GM19324 (cell line): Measurements from ENCODE around the gene GNB1L.

Experiments
- ATAC-seq: cut with Tn5 transposase; IDR thresholded peaks from one replicate; pipeline ENCODE4 v1.9.1; 2021; ENCODE audit warnings: mild to moderate bottlenecking, moderate library complexity; ENCODE audit not compliant: unreplicated experiment, low FRiP score

The GNB1L gene

DNA sequence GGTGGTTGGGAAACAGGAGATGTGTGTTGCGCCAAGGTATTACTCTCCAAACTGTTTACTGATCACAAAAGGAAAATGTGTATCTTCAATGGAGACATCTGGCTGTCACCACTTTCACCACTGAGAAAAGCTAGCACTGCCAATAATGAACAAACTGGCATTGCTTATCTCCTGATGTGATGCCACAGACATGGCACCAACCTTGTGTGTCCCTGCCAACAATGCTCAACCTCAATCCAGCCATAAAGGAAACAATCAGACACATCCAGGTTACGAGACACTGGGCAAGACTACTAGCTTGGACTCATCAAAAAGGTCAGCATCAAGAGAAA is 28.1 kb downstream of the GNB1L start:
- ATAC-seq: no peak

DNA sequence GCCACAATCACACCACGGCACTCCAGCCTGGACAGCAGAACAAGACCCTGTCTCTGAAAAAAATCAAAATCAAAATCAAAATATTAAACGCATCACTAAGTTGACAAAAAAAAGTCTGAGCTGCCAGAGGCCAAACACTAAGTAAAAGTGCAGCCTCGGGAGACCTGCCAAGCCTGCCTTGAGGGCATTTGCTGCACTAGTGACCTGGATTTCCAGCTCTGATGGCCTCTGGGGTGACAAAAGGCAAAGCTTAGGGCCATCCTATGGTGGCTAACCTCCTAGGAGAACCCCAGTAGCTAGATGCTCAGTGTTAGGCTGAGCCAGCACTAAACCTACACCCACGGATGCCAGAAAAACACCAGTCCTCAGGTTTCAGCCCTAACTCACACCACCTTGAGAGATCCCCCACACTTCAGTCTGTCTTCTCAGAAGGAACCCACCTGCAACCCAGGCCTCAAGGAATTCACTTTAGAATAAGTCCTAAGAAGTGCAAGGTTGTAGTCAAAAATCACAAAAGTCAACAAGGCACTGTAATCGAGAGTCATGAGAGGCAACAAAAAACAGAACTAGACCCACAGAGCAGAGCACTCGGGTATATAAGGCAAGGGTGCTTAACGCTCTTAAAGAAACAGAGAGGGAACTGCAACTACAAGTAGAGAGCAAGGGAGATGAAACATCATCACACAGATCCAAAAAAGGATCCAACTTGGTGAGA is 28.6 kb downstream of the GNB1L start:
- ATAC-seq: no peak

DNA sequence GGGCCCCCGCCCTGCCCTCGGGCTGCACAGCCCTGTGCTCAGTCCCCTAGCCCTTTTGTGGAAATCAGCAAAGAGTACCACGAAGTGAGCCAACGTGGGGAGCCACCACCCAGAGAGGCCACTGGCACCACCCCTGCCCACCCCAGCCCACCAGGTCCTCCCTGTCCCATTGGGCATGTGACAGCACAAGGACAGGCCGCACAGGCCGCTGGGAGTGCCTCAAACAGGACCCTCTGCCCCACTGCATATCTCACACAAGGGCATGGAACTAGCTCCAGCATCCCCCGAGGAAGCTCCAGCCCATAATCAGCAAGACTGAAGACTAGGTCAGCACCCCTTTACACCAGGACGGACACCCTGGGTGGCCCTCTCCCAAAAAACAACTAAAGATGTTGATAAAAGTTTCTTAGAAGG is 29.7 kb downstream of the GNB1L start:
- ATAC-seq: no peak

DNA sequence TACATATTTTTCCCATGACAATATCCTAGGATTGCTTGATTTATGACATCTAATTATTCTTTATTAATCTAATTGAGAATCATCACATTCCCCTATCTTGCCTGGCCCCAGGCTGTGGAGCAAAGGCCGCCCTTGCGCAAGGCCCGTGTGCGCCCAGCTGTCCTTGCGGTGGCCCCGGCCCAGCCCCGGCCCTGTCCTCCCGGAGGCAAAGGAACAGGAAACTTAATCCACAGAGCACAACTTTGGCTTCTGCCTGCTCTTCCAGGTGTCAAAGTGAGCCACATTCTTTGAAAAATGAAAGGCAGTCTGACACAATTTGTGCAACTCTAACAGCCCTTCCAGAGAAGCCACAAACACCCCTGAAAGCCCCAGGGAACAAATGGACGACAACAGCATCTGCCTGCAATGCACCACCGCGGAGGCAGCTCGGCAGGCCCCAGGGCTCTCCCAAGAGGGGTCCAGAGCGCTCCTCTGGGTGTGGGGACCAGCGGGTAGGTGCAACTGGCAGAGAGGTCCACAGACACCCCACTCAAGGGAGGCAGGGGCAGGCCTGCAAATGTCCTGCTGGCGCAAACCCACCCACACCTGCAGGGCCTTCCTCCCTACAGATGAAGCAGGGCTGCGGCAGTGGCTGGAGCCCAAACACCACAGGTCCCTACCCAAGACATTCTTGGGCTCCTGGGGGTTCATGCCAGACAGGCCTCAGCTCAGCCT is 30.3 kb downstream of the GNB1L start:
- no peak for ATAC-seq

DNA sequence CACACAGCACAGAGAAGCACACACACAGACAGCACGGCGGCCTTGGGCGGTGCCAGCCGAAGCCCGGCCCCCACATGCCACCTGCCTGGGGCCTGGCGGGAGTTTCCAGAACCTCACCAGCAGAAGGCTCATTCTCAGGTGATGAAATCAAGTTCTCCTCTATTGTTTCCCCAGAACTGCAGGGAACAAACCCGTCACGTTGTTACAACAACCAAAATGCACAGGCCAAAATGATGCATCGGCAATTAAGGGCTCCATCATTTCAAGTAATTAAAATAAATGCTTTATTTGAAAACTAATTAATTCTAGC is 30.8 kb downstream of the GNB1L start:
- no peak for ATAC-seq

DNA sequence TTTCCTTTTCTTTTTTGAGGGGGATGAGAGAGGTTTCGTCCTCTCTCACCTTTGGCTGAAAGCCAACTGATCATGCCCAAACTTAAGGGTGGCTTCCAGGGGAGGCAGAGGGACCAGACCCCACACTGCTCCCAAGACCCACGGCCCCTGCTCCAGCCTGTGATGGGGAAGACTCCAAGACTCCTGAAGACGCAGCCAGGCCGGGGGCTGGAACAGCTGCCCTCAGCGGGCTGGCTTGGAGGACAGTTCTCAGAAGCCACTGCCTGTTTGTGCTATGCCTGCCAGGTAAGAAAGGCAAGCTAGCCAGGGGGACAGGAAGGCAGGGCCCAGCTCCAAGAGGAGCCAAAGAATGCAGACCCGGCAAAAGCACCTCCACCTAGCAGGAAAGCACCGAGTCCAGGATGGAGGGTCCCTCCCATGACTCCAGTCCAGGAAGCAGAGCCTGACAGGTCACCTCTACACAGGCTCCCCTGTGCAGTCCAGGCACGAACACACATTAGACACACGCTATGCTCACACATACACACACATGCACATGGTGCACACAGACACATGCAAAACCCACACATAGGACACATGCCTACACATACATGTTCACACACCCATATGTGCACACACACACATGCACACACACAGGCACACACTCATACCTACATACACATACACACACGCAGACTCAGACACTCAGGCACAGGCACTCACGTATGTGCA is 31.3 kb downstream of the GNB1L start:
- ATAC-seq: no peak

DNA sequence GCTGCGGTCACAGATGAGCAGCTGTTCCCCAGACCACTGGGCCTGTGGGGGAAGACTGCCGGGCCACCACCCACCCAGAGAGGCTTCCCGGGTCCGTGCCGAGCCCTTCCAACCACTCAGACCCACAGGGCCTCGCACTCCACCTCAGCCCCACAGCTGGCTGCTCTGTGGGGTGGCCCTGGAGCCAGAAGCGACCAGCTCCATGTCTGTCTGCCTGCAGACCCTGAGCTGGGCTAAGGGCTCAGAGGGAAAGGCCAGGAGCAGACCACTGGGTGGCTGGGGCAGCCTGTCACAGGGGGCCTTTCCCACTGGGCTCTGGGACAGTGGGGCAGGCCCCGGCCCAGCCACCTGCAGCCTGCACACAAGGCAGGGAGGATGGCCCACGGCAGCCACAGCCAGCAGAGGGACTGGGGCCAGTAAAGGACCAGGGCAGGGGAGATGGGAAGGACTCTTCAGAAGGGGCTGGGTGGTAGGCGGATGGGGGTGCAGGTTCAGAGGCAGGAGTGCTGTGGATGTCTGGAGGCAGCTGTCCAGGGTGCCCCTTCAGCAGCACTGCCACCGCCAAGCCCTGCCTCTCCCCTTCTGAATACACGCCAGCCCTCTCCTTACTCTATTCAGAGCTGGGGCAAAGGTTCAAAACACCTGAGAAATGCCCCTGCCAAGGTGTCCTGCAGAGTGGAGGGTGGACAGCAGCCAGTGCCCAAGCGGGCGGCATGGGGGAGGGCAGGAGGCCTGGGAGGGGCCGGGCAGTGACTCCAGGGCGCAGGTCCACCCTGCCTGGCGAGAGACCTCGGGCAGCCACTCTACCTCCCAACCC is 32.2 kb downstream of the GNB1L start:
- ATAC-seq: no peak

DNA sequence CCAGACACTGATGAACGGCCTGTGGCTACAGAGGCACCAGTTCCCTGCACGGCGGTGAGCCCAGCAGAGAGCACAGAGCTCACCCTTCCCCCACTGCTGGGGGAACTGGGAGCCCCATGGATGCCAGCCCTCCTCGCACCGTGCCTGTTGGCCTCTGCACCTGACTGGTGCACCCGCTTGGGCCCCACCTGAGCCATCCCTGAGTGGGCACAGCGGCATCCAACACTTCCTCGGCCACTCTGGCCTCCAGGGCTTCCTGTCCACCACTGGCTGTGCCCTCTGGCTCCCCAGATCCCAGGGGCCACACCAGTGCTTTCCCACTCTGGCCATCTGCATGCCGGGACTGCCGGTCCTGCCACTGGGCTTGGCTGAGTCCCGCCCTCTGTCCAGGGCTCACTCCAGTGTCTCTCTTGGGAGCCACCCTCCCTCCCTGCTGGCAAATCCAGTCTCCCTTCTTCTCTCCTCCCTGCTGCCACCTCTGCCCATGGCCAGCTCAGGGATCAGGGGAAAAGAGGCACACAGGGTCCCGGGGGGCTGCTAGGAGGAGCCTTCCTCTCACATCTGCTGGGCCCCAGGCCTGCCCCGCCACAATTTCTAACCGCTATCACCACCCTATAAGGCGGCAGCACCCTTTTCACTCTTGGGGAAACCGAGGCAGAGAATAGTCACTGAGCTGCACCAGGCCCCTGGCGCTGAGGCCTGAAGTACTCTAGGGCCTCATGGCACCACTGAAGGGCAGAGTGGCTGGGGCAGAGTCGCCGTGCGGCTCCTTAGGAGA is 33.0 kb downstream of the GNB1L start:
- ATAC-seq: no peak

DNA sequence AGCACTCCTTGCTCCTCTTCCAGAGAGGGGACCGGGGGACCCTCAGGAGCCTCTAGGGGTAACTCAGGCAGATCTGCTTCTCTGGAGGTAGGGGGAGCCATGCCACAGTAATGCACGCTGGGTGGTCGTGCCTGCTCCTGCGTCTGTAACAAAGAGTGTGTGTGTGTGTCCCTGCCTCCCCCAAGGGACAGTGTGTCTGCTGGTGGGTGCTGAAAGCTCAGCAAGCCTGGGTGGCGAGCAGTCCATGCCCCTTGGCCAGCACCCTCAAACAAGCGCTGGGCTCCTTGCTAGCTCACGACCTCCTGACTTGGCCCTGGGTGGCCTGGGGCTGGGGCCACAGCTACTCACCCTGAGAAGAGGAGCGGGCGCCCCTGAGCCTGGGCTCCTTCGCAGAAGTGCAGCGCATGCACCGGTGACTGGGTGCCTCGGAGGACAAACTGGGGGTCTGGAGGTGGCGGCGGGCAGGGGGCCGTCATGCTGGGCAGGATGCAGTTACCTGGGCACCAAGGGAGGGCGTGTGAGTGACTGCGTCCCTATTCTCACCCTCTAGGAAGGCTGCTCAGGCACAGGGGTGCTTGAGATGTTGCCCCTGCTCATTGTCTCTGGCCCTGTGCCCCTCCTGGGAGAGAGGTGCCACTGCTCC is 33.7 kb downstream of the GNB1L start:
- ATAC-seq: no peak

DNA sequence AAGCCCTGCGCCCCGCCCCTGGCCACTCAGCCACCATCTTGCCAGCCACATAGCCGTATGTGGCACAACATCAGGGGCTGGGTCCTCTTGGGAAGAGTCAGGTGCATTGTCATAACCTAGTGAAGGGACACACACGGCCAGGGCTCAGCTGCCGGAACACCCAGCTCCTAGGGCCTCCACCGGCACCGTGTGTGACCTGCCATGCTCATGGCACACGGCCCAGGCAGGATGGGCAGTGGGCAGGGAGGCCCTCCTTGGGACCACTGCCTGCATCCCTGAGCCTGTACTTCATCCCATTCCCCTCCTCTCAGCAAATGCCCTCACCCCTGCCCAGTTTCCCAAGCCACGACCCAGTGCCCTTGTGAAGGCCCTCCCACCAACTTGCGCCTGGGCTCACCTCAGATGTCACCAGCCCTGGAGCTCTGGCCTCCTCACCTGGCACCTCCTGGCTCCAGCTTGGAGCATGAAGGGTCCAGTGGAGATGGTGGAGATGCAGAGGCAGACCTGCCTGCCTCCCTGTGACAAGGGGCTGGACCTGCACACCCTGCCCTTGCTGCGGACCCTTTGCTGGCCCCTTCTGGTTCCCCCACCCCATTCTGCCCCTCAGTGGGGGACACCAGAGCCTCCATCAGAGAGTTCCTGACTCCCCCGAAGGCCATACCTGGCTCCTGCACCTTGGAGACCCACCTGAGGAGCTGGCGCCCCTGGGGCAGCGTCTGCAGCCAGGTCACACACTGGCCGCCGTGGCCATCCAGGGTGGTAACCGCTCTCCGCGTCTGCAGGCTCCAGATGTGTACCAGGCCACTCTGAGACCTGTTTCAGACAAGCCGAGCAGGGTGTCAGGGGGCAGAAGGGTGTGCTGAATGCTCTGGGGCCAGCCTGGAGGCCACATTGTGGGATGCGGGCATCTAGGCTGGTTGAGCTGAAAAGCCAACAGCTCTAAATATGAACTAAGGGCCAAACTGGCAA is 34.5 kb downstream of the GNB1L start:
- no peak for ATAC-seq

DNA sequence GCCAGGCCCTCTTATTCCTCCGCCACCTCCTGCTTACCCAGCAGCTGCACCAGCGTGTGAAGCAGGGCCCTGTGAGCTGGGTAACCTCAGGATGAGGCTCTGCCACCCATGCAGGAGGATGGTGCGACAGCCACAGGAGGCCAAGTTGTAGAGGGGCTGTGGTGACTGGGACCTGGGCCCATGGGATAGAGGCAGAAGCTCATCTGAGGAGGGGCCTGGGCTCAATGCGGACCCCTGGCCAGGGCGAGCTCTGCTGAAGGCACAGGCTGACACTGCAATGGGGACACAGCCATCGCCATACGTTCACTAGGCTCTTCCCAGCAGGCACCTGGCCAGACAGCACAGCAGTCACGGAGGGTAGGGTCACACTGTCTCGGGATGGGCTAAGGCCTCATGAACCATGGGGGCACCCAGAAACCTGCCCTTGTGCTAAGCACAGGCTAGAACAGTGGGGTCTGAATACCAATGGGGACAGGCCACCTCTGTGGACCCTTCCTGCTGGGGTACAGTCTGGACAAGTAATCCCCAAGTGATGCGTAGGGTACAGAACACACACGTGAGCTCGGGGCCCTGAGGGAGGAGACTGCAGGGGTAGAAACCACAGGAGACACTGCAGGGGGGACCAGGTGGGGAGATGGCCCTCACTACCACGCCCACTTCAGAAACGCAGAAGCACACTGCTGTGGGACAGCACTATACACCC is 35.3 kb downstream of the GNB1L start:
- no peak for ATAC-seq

DNA sequence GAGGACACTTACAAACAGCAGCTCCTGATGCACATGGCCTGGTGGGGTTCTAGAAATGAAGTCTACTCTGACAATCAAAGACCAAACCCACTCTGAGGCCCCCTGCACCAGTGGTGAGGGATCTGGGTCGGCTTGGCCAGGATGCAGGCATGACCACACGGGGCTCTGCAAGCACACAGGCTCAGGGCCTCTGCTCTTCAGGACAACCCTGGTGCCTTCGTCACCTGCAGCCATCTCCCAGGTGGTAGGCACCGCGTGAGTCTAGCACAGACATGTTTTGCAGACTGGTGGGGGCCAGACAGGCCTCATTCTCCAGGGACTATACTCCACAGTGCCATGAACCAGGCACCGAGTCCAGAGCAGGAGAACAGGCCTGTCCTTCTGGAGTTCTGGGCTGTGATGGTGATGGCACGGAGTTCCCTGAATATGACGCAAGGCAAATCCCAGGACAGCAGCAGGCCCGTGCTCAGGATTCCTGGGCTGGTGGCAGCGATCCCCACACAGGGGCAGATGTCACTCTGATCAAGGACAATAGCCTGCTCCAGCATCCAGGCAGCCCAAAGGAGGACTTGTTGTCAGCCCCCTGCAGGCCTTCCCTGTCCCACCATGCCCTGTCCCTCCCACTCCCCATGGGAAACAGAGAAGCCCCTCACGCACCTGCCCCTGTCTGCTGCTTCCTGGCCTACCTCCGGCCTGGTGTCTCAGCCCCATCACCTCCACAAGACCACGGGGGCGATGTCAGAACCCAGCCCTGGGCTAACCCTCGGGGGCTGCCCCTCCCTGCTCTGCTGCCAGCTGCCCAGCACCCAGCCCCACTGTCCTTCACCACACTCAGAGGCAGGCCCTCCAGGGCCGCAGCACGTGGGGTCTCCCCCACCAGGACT is 36.1 kb downstream of the GNB1L start:
- no peak for ATAC-seq

DNA sequence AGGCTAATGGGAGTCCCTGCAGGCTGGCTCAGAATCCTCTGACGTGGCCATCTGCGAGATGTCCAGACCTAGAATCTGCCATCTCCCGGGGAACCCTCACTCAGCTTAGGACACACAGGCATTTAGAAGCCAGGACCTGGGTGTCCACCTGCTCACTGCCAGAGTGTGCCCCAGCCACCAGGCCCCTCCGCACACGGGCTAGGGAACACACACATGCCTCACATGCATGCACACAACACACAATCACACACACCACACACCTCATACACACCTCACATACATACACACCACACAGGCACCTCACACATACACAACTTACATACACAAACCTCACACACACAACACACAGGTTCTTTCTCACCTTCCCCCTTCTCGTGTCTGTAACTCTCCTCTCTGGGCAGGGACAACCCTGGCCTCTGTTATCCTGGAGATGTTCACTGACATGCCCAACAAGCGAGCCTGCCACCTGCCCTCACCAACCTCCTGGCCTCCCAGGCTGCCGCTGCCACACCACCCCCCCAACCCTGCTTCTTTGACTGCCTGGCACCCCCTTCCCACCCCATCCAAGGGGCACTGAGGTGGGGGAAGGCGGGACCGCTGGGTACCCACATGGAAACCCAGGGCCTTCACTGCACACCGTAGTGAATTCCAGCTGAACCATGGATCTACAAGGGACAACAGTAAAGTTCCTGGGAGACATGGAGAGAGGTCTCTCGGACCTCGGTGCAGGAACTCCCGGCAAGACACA is 38.1 kb downstream of the GNB1L start:
- ATAC-seq: no peak

DNA sequence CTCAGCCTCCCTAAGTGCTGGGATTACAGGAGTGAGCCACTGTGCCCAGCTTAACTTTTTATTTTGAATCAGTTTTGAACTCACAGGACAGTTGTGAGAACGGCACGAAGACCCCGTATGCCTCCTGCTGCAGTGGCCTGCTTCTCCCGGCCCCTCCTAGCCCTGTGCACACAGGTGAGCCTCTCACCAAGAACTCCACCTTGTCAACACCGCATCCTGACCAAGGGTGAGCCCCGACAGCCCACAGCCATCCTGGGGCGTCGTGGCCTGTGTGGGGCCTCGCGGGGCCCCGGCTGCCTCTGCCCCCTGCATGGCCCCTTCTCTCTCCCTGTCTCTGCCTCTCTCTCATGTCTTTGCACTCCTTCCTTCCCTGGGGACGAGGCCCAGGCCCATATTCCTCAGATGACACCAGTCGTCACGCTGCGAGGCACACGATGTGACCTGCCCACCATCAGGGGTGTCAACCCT is 38.8 kb downstream of the GNB1L start:
- no peak for ATAC-seq

DNA sequence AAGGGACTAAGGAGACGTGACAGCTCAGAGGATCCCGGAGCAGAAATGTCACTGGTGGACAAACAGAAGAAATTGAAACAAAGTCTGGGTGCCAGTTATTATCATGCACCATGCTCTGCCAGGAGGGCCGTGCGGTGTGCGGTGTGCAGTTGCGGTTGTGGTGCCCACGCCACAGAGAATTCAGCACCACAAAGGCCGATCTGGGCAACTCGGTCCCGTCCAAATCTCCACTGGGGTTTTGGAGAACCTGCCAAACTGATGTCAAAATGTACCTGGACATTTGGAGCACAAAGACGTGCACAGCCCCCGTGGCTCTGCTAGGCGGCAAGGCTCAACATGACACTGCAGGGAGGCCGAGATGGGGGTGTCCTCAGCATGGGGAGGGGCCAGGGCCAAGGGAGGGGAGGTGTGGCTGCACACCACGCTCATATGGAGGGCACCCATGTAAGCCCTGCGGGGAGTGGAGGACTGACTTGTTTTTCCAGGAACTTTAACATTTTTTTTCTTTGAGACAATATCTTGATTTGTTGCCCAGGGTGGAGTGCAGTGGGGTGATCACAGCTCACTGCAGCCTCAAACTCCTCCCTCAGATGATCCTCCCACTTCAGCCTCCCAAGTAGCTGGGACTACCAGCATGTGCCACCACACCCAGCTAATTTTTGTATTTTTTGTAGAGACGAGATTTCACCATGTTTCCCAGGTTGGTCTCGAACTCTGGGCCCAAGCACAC is 39.4 kb downstream of the GNB1L start:
- no peak for ATAC-seq

DNA sequence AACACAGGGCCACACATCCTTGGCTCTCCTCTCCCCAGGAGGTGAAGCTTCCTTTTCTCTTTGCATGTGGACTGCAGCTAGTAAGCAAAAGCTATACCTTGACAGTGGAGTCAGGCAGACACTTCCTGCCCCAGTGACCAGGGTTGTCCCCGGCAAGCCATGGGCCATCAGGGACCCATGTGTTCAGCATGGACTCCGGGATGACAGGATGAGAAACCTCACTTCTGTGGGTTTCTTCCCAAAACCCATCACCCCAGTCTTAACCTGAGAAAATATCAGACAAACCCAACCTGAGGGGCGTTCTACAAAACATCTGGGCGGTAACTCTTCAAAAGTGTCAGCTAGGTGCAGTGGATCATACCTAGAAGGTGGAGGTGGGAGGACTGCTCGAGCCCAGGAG is 40.2 kb downstream of the GNB1L start:
- no peak for ATAC-seq
